GM21576 (cell line): ENCODE results near the gene SMIM5.
"Not testable (repeated sequence)": the region's sequence is repeated elsewhere in the genome, so short reads cannot be mapped to it uniquely, and the experiment has no call there.

Experiments
- ATAC-seq: cut with Tn5 transposase; IDR thresholded peaks from one replicate; pipeline ENCODE4 v1.9.1; 2021; ENCODE audit warnings: mild to moderate bottlenecking, moderate library complexity; ENCODE audit not compliant: unreplicated experiment

SMIM5 gene

DNA sequence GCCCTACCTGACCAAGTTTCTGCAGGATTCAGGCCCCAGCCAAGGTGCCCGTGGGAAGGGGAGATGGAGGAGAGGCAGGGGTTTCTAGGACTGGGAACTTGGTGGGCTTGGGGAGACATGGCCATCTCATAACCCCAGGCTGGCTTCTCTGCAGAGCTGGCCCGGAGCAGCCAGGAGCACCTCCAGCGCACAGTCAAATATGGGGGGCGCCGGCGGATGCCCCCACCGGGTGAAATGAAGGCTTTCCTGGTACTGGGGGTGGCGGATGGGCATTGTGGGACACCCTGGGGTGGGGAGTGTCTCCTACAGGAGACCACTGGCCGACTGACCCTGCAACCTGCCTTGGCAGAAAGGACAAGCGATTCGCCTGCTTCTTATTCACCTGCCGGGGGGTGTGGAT, 9.2 kb upstream of the SMIM5 start:
- ATAC-seq, result no peak

DNA sequence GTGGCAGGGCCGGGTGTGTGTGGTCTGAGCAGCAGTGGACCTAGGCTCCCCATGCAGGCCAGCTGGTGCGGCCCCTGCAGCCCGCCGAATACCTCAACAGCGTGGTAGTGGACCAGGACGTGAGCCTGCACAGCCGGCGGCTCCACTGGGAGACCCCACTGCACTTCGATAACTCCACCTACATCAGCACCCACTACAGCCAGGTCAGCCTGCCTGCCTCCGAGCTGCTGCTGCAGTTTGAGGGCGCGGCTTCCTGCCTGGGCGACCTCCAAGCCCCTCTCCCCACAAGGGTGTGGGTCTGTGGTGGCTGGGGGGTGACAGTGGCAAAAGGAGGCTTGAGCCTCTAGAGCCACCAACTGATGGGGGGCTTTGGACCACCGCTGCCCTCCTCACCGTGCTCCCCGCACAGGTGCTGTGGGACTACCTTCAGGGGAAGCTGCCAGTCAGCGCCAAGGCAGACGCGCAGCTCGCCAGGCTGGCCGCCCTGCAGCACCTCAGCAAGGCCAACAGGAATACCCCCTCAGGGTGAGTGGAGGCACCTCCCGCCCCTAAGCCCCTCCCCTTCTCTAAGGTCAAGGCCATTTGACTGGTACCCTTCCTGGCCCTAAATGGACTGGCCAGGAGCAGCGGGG, 8.4 kb upstream of the SMIM5 start:
- no peak for ATAC-seq

DNA sequence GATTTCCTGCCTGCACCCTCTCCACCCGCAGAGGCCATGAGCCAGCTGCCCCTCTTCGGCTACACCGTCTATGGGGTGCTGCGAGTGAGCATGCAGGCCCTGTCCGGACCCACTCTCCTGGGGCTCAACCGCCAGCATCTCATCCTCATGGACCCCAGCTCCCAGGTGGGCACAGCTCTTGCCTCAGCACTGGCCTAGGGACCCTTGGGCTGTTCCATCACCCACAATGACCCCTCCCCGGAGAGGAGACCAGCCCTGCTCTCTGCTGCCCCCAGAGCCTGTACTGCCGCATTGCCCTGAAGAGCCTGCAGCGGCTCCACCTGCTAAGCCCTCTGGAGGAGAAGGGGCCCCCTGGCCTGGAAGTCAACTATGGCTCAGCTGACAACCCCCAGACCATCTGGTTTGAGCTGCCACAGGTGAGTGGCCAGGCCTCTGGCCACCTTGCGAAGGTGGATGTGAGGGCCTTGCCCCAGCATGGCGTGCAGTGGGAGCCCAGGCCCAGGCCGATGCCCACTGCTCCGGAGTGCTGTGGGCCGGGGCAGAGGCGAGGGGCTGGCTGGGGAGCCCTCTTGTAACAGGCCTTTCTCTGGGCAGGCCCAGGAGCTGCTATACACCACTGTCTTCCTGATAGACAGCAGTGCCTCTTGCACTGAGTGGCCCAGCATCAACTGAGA, 7.3 kb upstream of the SMIM5 start:
- no peak for ATAC-seq

DNA sequence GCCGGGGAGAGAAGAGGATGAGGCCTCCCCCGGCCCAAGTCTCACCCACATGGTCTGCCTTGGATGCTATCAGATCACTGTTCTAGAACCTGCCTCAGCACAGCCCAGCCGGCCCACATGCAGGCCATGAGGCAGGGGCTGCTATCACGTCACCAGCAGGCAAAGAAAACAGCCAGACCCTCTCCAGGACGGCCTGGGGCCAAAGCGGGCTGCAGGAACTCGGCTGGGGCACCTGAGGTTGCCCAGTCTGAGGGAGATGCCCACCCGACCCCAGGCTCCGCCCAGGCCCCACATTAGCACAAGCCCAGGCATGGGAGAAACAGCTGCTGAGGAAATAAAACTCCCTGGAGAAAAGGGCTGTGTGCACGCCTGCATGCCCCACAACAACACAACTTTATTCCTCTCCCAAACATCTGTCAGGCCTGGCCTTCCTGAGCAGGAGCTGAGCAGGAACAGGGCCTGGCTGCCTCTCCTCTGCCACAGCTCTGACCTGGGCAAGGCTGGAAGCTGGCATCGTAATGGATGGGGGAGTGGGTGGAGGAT, 6.7 kb upstream of the SMIM5 start:
- ATAC-seq, result no peak

DNA sequence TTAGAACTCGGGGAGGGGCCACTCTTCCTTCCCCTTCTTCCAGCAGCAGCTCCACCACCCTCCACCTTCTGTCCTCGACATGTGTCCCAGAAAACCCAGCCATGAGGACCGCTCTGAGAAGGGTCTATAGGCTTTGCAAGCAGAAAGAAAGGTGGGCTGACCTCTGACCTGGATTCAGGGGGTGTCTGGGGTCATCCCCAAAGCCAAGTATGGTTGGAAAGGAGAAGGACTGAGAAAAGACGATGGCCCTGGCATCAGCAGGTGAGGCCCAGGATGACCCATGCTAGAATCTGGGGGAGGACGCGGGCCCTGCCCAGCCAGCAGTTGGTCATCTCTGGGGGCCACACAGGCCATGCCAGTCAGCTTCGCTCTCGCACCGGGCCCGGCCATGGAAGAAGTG, 6.1 kb upstream of the SMIM5 start:
- no peak for ATAC-seq

DNA sequence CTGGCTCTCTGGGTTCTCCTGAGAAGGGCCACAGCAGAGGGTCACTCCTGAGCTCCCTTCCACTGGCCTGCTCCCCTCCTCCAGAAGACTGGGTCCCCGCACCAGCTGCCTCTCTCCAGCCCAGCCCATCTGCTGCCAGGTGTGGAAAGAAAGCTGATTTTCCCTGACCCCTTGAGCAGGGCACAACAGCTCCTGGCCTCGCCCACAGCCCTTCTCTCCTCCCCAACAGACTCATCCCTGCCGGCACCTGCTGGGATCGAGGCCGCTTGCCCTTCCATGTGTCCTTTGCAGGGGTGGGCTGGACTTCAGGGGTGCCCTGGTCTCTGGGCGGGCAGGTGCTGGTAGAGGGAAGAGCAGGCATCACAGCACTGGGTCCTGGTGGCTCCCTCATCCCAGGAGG, 4.8 kb upstream of the SMIM5 start:
- no peak for ATAC-seq

DNA sequence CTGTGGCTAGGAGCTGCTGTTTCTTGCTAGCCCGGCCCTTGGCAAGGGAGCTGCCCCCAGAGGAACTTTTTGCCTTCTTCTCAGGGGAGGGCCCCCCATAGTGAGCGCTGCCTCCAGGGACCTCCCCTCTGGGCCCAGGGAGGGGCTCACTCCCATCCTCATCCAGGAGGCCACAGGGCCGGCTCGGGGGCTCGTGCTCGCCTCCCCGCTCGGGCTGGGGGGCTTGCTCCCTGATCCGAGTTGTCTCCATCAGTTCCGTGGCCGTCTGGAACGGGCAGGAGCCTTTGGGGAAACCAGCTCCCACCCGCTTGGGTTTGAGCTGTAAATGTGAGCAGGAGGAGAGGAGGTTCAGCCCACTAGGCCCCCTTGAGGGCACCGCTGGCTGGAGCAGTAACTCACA, 4.1 kb upstream of the SMIM5 start:
- ATAC-seq, result no peak

DNA sequence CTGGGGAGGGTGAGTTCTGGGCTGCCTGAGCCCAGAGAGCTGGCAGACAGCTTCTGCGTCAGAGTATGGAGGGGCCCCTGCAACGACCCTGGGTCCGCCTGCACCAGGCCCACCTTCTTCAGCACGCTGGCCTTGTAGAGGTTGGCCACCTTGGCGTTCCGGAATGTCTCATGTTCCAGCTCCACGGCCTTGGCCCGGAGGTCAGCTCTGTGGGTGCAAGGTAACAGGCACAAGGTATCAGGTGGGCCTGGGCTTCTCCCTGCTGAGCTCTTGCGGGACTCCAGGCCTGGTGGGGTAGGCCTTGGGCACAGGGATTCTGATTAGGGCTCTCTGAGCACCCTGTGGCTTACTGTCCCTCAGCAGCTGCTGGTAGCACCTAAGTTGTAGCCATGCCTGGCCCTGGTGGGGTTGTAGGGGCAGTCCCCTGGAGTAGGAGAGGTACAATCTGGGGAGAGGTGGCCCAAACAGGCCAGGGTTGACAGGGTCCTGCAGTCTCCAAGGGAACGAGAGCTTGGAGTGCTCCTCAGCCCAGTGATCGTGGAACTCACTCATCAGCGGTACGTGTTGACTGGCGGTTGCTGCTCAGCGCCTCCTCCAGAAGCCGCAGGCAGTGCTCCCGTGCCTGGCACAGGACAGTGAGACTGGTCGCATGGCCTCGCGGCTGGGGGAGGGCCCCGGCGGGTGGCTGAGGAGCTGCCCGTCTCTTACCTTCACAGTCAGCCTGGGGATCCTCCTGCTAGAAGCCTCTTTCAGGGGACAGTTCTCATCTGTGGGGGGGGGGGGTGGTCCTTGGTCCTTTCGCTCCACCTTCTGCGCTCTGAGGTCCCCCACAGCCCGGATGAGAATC, 2.9 kb upstream of the SMIM5 start:
- no peak for ATAC-seq

DNA sequence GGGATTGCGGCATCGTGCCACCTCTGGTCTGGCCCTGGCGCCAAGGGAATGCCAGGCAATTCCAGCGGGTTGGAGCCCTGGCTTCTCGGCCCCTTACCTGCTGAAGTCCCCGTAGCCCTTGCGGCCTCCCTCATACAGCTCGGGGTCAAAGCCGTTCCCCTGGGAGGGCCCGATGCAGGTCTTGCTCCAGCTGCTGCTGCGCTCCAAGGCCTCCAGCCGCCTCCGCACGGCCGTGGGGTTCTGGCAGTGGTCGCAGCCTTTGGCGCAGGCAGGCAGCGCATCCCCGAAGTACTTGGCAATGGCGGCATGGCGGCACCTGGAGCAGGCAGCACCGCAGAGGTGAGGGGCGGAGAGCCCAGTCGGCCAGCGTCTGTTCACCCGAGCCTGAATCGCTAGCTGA, 1.9 kb upstream of the SMIM5 start:
- ATAC-seq, result no peak

DNA sequence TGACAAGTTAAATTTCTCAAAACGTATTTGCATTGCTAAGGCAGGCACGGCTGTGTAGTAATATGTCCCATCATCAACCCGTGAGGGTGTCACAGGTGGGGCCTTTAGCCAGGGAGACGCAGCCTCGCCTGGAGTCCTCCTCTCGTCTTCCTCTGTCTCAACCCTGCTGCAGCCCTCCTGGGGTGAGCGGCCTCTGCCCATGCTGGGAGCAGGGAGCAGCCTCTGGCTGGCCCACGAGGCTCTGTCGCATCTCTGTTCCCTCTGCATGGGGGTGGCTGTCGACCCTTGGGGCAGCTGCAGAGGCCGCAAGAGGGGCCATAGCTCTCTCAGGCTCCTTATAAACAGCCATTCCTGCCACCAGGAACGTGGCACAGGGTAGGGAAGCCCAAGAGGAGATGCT, 806 bp upstream of the SMIM5 start:
- ATAC-seq, result no peak

DNA sequence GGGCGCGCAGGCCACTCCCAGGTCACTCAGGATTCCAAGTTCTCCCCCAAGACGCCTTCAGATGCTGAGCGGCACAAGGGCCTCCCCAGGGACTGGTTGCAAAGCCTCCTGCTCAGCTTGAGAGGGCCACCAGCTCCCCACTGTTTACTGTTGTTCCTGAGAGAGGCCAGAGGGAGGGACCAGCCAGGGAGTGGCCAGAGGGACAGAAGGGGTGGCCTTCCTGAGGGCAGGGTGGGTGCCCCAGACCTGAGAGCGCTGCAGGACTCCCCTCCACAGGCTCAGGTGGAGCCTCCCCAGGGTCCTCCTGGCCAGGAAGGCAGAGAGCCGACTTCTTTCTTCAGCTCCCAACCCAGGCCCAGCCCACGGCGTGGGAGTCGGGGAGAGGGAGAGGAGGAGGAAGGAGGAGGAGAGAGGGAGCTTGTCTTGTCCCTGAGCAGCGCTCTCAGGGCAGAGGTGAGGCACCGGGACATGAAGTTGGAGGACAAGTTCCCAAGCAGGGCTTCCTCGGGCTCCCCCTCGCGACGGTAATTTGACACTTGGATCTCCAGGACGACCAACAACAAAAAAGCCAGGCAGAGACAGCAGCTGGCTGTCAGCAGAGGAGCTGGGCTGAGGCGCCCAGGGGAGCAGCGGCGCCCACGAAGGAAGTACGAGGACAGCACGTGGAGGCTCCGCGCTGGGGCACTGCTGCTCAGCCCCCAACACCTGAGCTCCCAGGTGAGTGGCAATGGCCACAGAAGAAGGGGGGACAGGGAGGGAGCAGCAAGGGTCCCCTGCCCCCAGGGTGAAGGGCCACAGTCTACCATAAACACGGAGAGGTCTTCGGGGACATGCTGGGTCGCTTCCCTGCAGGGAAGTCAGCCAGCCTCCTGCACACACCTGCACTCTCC, 497 bp downstream of the SMIM5 start:
- no peak for ATAC-seq

DNA sequence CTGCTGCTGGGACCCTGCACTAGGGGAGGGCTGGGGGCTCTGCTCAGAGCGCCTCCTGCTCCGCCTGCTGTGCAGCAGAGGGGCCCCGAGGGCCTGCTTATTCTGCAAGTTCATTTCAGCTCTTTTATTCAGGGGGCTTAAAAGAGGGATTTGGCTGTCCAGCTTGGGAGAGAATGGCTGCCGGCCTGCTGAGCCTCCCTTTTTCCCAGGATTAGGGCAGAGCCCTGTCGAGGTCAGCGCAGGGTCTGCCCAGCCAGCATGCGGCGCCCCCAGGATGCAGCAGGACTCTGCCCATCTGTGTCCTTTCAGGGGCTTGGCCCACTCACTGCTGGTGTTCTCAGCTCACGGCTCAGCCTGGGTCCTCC, 1.1 kb downstream of the SMIM5 start:
- no peak for ATAC-seq

DNA sequence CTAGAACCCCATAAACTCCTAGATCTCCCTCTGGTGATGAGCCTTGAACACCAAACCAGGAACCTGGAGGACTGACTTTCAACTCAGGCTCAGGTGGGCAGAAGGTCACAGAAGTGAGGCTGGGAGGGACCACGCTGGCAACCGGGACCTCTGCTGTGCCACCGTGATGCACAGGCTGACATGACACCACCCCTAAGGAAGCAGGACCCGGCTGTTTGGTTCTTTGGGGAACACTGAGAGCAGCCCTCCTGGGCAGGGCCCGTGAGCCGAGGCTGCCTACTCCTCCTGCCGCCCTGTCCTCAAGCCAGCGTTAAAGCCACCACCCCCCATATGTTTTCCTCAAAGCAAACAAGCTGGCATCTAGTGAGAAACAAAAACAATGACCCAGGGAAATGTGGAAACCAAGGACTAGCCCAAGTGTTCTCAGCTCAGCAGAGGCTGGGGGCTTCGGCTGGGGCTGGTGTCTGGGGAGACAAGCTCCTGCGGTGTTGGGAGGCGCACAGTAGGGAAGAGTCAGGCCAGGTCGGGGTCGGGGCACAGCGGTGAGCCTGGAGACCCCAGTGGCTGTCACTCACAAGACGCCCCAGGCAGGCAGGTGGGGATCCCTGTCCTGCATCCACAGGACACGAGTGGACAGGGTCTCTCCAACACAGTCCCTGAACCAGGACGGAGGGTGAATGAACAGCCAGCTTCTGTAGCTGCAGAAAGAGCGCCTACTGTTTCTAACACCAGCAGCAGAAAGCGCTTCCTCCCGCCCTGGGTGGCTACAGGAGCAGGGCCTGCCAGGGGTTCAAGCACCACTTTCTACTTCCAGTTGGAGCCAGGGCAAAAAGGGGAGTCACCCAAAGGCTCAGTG, 1.7 kb downstream of the SMIM5 start:
- ATAC-seq, result no peak

DNA sequence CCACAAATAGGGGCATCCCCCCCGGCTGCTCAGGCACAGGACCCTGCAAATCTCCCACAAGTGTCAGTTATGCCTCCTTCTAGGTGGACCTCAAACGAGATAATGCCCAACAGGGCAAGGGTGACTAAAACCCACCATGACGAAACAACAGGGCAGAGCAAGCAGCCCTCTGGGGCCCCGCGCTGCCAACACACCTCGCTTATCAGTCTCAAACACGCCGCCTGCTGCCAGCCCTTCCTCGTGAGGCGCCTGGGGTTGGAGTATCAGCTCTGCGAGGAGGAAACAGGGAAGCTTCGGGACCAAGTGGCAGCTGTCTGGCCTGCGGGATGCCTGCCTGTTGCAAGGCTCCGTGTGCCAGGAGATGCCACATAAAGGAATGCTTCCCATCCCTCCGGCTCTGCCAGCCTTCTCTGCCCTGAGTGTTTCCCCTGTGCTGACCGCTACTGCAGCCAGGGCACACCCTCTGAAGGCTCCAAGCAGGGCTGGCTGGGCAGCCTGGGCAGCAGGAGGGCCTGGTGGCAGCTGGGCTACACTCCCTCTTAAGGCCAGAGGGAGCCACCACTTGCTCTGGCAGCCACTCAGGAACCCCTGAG, 2.5 kb downstream of the SMIM5 start:
- ATAC-seq, result no peak

DNA sequence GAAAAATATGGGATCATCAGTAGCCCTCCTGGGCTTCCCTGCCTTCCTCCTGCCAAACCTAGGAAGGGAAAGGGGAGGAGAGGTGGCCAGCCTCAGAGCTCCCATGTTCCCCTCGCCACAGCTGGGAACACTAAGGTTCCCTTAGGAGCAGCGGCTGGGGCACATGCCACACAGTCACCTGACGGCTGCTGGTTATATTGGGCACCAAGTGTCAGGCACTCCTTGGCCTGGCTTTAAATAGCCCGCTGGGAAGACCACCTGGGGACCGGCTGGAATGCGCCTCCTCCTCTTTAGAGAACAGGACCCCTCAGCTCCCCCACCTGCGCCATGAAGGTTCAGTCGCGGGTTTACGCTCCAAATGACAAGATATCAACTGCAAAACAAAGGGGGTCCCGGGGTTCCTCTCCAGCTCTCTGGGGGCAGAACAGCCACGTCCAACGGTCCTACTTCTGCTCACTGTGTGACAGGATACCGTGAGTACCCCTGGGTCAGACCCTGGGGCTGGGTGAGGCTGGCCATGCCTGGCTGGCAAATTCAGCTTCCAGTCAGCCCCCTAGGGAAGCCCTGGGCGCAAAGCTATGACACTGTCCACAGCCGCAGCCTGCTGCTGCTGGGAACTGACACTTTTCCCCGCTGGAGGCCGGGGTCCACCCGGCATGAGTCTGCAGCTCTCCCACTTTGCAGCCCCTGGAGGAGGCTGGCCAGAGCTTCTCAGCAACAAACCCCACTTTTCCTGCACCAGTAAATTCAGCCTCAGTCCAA, 3.3 kb downstream of the SMIM5 start:
- ATAC-seq, result no peak

DNA sequence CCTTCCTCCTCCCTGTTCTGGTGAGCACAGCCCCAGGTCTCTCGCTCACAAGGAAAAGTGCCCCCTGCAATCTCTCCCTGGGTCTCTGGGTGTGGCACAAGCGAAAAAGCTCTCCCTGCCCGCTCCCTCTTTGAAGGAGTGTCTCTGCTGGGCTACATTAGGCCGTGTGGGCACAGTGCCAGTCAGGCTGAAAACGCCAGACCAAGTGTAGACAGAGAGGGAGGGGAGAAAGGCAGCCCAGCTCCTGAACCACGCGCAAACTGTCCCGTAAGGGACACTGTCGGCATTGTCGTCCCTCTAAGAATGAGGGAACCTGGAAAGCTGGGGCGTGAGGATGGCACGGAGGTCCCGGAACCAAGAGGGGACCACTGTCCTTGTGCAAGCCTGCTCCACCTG, 3.9 kb downstream of the SMIM5 start:
- ATAC-seq, result no peak

DNA sequence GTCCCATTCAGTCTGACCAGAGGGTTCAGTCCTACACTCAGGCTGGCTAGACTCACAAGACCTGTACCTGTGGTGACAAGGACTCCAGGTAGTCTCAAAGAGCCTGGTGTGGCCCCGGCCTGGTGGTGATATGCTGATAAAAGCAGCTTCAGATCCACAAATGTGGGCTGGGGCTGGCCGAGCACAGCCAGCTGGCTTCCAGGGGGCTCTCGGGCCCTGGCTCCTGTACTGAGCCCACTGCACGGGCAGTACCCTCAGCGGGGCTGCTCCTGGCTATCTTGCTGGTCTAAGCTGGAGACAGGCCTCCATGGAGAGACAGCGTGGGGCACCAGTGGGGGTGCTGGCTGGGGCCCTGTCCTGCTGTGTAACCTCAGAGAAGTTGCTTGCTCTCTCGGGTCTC, 4.3 kb downstream of the SMIM5 start:
- ATAC-seq, result no peak

DNA sequence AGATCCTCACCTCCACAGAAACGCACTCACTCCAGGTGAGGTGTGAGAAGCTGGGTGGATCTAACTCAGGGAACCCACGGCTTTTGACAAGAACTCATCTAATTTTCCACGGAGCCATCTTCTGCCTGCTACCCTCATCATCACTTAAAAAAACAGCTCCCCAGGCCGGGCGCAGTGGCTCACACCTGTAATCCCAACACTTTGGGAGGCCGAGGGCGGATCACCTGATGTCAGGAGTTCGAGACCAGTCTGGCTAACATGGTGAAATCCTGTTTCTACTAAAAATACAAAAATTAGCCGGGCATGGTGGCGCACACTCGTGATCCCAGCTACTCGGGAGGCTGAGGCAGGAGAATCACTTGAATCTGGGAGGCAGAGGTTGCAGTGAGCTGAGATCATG, 4.8 kb downstream of the SMIM5 start:
- ATAC-seq, result not testable (repeated sequence)

DNA sequence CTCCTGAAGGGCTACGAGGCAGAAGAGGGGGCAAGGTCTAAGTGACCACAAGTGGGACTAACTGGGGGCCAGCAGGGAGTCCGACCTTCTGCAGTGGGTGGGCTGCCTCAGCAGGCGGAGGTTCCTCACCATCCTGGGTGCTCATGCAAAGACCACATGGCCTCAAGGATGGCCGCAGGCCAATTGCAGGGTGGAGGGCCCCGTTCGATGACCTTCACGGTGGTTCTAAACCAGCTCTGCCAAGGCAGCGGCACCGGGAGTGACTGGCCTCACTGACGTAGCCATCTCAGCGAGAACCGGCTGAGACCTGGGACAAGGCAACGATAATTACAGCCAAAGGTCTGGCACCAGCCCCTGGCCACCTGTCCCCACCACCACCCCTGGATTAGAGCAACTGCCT, 5.7 kb downstream of the SMIM5 start:
- no peak for ATAC-seq
